Superior temporal gyrus (tissue), 1 donor: Measurements from ENCODE around the gene EYA4.
"Not testable (repeated sequence)": the region's sequence is repeated elsewhere in the genome, so short reads cannot be mapped to it uniquely, and the experiment has no call there.

Experiments
- DNase-seq: peaks from one replicate; pipeline ENCODE4 v3.0.0-alpha.2; 2016; ENCODE audit errors: extremely low spot score

The EYA4 gene

DNA sequence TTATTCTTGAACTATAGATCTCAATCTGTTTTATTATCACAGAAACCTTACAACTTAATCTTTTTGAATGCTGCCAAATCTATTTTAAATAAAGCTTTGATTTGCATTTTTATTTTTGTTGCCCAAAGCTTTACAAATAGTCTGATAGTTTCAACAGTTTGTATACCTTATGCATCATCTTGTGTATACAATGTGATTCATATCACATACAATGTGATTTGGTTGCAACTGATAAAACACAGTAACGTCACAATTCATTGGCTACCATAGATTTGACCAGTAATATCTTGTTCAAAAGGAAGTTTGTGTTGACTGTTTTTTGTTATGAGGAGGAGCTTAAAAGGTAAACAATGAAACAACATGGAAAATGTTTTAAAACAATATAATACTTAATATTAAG, 110.9 kb downstream of the EYA4 start:
- no peak for DNase-seq

DNA sequence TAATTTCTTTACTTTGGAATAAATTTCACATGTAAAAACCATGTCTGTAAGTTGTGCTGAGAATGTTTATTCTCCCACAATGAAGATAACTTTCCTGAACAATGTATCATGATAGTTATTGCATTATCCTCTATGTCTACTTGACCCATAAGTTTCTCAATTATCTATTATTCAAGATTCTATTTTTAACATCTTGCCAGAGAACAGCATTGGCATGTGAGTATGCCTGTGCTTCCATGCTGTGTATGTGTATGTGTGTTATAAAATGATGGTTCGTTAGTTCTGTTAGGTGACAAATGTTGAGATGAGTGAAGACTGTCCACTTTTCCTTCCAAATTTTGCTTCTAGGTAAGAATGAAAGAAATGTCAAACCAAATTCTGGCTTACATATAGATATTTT, 111.9 kb downstream of the EYA4 start:
- DNase-seq = no peak

DNA sequence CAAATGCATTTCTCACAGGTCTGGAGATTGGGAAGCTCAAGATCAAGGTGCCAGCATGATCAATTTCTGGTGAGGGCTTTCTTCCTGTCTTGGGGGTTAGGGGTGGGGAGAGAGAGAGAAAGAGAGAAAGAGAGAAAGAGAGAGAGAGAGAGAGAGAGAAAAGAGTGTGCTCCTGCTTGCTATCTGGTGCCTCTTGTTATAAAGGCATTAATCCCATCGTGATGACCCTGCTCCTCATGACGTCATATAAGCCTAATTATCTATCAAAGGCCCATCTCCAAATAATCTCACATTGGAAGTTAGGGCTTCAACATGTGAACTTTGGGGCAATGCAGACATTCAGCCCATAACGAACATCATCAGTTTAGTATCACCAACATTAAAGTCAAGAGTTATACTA, 114.8 kb downstream of the EYA4 start:
- DNase-seq = no peak

DNA sequence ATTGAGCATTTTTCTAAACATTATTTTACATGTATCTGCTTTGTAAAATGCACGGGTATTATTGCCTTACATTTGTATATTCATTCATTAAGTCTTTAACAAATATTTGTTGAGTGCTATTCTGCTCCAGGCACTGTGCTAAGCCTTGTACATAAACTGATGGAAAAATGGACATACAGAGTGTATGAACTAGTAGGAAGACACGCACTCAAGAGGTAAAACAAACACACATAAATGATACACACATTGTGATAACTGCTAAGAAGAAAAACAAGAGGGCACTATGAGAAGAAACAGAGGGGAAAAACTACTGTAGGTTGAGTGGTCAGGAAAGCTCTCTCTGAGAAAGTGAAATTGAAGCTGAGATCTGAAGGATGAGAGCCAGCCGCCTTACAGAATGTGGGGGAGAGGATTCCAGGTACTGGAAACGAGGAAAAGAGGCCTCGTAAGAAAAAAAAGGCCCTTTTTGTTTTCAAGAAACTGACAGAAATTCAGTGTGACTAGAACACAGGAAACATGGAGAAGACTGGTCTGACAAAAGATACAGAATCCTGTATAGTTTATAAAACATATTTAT, 117.5 kb downstream of the EYA4 start:
- DNase-seq = no peak

DNA sequence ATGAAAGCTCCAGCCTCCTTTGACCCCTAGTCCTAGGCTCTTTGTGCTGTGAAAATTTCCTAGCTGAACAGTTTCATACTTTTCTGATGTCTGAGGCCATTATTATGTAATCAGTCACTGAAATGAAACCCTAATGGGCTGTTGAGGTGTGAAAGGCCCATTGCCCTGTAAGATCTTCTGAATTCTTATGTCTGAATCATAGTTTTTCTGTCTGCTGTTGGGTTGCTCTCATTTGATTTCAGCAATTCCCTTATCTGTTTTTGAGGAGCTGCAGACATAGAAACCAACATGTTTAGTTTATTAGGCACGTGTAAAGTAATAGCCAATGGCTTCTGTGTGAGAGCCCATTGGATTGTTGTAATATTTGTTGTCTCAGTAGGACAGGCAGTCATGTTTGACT, 118.1 kb downstream of the EYA4 start:
- no peak for DNase-seq

DNA sequence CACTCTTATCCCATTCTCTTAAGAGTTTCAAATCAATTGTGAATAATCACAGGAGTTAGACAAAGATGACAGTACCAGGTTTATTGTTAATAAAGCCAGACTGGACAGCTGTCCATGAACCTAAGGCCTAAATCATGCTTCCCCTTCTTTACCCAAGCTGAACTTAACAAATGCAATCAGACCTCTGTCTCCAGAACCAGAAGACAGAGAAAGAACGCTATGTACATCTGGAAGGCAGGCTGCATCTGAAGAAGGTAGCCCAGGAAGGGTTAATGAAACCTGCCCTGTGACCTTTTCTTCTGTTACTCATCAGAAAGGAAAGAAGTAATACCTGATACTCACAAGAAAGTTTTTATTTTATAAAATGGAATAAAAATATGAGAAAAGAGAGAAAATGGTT, 118.6 kb downstream of the EYA4 start:
- DNase-seq = no peak

DNA sequence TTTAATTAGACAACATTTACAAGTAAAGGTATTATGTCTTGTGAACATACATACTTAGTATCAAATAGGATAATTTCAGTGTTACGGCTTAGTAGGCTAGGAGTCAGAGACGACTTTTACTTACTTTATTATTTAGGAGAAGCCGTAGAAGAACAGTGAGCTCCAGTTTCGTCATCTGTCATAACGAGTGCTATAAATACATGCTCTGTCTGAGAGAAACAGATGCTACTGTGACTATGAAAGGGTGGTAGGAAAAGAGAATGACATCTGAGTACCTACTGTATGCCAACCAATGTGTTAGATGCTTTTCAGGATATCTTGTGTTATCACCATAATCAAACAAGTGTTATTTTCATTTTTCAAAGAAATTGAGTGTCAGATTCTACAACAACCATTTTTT, 119.0 kb downstream of the EYA4 start:
- DNase-seq = peak; percentile 66

DNA sequence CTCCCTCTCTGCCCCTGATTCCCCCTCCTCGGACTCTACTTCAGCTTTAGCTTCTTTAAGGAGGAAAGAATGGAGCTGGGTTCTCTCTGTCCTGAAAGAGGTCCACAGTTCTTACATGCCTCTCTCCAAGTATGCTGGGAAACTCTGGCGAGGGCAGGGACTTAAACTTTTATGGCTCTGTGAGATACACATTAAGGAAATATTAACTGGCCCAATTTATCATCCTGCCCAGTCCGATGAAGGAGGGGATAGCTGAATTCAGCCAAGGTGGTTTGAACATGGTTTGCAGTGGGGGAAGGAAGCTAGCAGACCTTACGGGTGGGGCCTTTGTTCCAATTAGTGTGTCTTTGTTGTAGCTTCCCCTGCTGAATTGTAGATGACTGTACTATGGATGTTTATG, 121.7 kb downstream of the EYA4 start:
- DNase-seq = no peak

DNA sequence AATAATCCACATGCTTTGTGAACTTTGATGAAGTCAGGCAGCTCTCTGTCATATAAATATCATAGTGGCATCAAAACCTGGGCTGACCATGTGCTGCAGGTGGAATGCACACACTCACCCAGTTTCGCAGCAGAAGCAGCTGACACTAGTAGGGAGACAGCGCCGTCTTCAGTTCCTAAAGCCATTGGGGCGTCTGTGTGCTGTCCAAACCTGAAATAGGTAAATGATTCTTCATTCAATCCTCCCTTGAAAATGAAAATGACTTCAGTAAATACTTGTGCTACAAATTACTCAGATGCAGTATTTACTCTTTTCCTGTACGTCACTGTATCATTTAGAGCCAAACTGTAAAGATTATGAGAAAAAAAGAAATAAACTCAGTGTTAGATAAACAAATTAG, 127.5 kb downstream of the EYA4 start:
- DNase-seq = no peak

DNA sequence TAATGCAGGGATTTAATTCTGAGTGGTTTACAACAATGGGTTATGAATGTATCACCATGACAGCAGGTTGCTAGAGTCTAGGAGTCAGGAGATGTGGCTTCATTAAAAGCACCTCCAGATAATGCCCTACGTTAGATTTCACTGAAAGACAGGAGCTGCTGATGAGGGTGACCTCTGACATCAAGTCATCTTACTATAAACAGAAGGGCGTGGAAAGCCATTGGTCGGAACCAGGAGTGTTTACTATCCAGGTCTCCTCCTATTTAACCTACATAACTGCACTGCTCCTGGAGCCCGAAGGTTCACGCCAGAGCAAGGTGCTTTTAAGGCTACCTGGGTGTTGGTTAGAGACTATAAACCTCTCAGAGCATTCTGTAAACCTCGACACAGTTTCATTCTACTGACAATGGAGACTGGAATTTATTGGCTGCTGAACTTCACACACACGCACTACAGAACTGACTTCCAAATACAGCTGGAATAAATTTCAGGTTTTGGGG, 128.7 kb downstream of the EYA4 start:
- DNase-seq = no peak

DNA sequence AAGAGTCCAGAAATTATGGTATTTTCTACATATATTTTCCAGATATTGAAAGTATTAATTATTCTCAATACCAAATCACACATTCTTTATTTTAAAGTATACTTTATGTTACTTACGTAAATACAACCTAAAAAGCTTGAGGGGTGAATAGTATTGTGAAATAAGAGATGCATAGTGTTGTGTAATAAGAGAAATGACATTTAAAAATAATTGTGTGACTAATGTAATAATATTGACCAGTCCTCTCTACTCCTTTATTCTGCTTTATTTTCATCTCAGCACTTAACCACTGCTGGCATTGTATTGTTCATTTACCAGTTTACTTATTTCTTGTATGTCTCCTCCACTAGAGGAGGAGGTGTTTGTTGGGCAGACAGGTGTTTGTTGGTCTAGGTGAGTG, 135.6 kb downstream of the EYA4 start:
- no peak for DNase-seq

DNA sequence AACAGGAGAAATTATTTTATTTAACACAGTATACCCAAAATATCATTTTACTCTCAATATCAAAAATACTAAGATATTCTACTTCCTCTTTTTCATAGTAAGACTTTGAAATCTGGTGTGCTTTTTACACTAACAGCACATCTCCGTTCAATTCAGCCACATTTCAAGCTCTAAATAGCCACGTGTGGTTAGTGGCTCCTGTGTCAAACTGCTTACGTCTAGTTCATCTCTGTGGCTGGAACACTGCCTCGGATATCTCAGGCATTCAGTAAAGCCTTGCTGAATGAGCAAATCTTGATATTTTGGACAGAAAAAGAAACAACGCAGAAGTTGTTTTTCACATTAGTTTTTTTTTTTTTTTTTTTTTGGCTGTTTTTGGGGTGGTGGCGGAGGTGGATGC, 136.1 kb downstream of the EYA4 start:
- DNase-seq = no peak

DNA sequence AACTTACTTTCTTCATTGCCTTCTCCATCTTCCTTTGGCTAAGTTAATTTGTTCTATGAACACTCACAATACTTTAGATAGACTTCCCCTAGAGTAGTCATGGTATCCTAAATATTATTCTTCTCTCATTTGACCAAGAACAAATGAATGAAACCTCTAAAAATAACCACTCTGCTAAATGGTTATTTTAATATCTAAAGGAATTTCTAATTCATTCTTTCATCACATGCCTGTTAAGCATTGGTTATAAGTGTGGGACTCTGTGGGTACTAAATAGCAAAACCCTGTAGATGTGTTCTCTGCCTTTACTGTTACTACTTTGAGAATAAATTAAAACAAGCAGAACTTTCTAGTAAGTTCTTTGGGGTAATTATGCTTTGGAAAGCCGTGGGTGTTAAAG, 138.9 kb downstream of the EYA4 start:
- DNase-seq = no peak

DNA sequence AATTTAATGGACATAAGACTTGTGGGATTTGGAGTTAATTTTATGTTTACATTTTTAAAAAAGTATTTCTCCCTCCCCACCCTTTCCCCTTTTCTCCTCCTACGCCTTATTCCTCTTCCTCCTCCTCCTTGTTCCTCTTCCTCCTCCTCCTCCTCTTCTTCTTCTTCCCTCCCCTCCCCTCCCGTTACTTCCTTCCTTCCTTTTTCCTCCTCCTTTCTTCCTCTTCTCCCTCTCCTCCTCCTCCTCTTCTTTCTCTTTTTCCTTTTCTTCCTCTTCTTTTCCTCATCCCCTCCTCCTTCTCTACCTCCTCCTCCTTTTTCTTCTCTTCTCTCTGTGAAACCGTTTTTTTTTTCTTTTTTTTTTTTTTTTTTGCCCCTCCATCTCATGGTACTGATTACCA, 139.6 kb downstream of the EYA4 start:
- no peak for DNase-seq

DNA sequence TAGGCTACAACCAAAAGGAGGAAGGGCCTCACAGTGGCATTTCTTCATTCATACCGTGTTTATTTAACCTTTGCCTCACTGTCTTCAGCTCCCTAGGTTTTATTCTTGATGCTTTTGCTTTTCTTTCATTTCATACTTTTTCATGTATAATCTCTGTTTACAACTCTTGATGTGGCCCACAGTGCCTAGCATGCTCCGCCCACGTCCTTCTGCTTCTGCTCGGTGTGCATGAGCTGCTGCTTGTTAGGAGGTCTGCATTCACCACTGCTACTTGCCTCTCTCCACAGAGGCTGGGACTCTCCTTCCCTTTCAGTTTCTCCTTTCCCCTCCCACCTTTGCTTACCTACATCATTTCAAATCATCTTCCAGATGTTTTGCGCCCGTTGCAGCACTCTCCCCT, 147.6 kb downstream of the EYA4 start:
- no peak for DNase-seq

DNA sequence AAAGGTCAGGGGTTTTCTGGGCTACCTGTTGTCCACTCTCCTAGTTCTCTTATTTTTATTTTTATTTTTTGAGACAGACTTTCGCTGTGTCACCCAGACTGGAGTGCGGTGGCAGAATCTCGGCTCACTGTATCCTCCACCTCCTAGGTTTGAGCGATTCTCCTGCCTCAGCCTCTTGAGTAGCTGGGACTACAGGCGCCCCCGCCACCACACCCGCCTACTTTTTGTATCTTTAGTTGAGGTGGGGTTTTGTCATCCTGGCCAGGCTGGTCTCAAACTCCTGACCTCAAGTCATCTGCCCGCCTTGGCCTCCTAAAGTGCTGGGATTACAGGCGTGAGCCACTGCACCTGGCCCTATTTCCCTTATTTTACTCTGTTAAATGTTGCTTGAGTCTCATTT, 149.0 kb downstream of the EYA4 start:
- no peak for DNase-seq

DNA sequence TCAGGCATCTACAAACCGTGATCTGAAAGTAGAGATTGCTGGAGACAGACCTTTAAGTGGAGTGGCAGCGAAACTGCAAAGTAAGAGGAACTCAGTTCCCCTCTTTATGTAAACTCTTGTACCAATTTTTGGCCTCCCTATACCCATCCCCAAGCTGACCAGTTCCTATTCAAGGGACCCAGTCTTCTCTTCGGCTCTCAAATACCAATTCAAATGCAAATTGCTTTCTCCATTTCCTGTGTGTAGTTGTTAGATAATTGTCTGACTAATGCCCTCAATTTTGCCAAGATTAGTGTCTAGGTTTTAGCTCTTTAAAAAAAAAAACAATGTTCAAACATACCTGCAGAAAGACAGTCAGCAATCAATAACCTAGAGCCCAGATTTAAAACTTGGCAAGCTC, 150.9 kb downstream of the EYA4 start:
- DNase-seq = no peak

DNA sequence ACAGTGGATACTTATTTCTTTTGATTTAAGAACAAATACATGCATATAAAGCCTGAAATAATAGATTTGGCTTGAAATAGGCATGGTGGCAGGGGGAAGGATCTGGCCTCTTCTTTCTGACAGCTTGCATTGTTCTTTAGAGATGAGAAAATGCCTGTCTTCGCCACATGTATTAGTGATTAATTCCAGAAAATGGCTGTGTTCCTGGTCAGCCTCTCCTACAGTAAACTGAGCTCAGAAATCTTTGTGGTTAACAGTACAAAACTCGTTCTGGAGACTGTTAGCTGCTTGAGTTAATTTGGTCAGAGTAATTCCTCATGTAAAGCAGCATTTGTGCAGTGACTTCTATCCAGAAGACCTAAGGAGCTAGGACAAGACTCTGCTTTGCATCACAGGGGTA, 151.5 kb downstream of the EYA4 start:
- no peak for DNase-seq

DNA sequence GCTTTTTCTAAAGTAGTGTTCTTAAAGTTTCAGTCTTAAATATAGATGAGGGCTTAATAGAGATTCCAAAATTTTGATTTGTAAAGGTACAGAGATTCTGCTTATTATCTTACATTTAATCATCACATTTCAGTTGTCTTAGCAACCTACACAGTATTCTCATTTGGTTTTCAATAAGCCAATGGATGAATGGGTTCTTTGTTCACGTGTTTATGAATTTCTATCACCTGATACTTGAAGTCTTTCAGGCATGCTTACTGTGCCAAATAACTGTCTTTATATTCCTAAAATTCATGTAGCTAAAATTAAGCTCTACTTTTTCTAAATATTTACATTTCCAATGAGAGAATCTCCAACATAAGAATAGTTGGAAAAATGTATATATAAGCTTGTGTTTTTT, 152.7 kb downstream of the EYA4 start:
- DNase-seq = no peak

DNA sequence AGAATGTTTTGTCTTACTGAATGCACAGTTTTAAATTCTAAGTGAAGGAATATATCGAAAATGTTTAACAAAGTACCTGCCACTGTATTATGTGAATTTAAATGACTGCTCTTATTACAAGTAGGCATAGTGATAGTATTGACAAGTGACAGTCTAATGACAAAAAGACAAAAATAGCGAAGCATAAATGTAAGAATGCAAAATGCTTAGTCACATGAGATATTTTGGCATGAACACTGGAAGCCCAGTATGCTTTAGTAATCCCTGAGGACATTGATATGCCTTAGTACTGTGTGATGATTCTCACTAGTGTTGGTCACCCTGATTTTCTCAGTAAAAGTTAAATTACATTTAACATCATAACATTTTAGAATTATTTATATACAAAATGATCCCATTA, 153.5 kb downstream of the EYA4 start:
- no peak for DNase-seq

DNA sequence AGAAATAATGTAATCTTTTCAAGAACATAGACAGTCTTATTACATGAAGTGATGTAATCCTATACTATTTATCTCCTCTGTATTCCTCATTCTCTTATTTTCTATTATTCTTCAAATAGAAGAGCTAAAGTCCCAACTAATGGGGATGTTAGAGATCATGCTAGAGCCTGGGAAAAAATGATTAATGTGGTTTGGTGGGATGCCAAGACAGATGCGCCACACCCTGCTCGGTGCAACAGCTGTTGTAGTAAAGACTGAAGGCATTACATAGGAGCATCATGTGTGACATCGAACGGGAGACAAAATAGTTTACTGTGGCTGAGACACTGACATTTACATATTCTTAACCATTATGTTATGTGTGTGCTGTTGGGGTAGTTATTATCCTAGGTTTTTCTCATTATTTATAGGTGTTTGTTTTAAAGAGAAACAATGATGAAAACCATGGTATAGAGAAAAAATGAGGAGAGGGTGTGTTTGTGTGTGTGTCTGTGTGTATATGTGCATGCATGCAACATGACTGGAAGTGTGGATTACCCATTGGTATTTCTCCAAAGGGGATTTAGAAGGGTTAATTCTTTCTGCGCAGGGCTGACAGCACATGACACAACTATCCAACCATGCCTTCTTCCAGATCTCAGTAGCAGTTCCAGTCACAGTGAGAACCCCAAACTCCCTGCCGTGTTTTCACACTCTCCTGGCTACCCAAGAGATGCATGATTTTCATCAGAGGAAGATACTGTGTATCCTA, 155.3 kb downstream of the EYA4 start:
- no peak for DNase-seq

DNA sequence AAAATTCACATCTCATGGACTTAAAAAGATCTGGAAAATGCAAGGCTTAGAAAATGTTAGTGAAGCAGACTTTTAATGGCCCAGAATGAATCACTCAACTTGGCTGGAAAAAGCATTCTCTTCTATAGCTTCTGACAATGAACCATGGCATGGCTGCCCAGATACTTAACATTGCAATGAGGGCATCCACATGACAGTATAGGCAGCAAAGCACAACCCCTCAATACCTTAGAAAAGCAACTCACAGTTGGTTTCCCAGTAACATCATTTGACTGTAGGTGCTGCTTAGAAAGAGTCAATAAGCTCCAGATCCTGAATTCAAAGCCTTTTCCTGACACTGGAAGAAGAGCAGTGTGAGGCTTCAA, 155.8 kb downstream of the EYA4 start:
- no peak for DNase-seq

DNA sequence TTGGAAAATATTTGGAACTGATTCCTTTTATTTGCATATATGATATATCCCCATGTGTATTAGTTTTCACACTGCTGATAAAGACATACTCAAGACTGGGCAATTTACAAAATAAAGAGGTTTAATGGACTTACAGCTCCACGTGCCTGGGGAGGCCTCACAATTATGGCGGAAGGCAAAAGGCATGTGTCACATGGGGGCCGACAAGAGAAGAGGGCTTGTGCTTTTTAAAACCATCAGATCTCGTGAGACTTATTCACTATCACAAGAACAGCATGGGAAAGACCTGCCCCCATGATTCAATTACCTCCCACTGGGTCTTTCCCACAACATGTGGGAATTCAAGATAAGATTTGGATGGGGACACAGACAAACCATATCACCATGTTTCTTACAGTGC, 156.4 kb downstream of the EYA4 start:
- not testable (repeated sequence) for DNase-seq

DNA sequence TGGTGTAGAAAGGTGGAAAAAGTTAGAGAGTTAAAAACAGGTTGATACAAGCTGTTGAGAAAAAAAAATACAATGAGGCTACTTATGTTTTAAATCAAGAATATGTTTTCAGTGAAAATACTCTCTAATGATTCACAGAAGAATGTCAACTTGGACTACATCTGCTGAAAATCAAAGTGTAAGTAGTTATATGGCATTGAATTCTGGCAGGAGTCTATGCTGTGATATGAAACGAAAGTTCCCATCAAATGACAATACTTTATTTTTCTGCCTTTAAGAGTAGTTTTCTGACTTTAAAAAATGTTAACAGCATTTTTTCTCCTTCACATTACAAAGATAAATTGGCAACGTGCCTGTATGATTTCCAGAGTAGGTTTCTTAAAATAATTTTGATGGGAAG, 158.3 kb downstream of the EYA4 start:
- DNase-seq = no peak
